Astrocyte (in vitro differentiated cells and primary cell): ENCODE data around the gene ARMH1. TPM values are rescaled to one million over a fixed set of nuclear protein-coding genes. Genes with fewer than 3 reads are reported as not detected.
A peak's percentile ranks its signal among the peaks of the same experiment; 100 is the strongest.

Experiments used
- DNase-seq: peaks from one replicate; pipeline ENCODE4 v3.0.0-alpha.2; 2010; ENCODE audit warnings: low read depth
- FAIRE-seq: peaks from 2 replicates; lab custom pipeline; 2011; peaks lifted over from hg19 to GRCh38; lab: Jason Lieb, UNC
- H2AFZ ChIP-seq: 2 replicates; pipeline ENCODE4 v1.6.0; 2012; ENCODE audit warnings: low read depth, low read length, inconsistent platforms
- H3K27ac ChIP-seq: 2 replicates; pipeline ENCODE4 v1.5.1; 2011; ENCODE audit warnings: low read depth, low read length, inconsistent platforms
- H3K27me3 ChIP-seq: 2 replicates; pipeline ENCODE4 v1.6.0; 2011; ENCODE audit warnings: low read length, inconsistent platforms; ENCODE audit not compliant: insufficient read depth
- H3K36me3 ChIP-seq: 2 replicates; pipeline ENCODE4 v1.5.1; 2011; ENCODE audit warnings: low read length, inconsistent platforms; ENCODE audit not compliant: insufficient read depth
- H3K4me1 ChIP-seq: 2 replicates; pipeline ENCODE4 v1.5.1; 2011; ENCODE audit warnings: low read length, inconsistent platforms; ENCODE audit not compliant: insufficient read depth
- H3K4me2 ChIP-seq: 2 replicates; pipeline ENCODE4 v1.6.0; 2012; ENCODE audit warnings: low read length, inconsistent platforms
- H3K4me3 ChIP-seq: 2 replicates; pipeline ENCODE4 v1.5.1; 2011; ENCODE audit warnings: low read depth, mild to moderate bottlenecking, low read length, inconsistent platforms; ENCODE audit not compliant: insufficient read depth
- H3K79me2 ChIP-seq: 2 replicates; pipeline ENCODE4 v1.6.0; 2012; ENCODE audit warnings: mild to moderate bottlenecking, low read length, inconsistent platforms; ENCODE audit not compliant: insufficient read depth
- H3K9ac ChIP-seq: 2 replicates; pipeline ENCODE4 v1.6.0; 2012; ENCODE audit warnings: mild to moderate bottlenecking, low read length, inconsistent platforms
- H3K9me3 ChIP-seq: 2 replicates; pipeline ENCODE4 v1.5.1; 2012; ENCODE audit warnings: low read depth, mild to moderate bottlenecking, low read length, inconsistent platforms; ENCODE audit not compliant: insufficient read depth
- H4K20me1 ChIP-seq: 2 replicates; pipeline ENCODE4 v1.6.0; 2012; ENCODE audit warnings: low read length, inconsistent platforms; ENCODE audit not compliant: insufficient read depth
- H3K27ac Mint-ChIP-seq: one replicate; pipeline ENCODE4 v1.8.0; 2021; ENCODE audit warnings: mild to moderate bottlenecking, mixed read lengths; ENCODE audit not compliant: unreplicated experiment
- H3K27me3 Mint-ChIP-seq: one replicate; pipeline ENCODE4 v1.8.0; 2021; ENCODE audit warnings: low read depth, mixed read lengths; ENCODE audit not compliant: unreplicated experiment
- H3K36me3 Mint-ChIP-seq: one replicate; pipeline ENCODE4 v1.8.0; 2021; ENCODE audit warnings: low read depth, mixed read lengths; ENCODE audit not compliant: unreplicated experiment
- H3K4me1 Mint-ChIP-seq: one replicate; pipeline ENCODE4 v1.8.0; 2021; ENCODE audit warnings: low read depth, mixed read lengths; ENCODE audit not compliant: unreplicated experiment
- H3K4me3 Mint-ChIP-seq: one replicate; pipeline ENCODE4 v1.8.0; 2021; ENCODE audit warnings: mild to moderate bottlenecking, moderate library complexity, mixed read lengths; ENCODE audit not compliant: unreplicated experiment
- H3K9me3 Mint-ChIP-seq: one replicate; pipeline ENCODE4 v1.8.0; 2021; ENCODE audit warnings: mild to moderate bottlenecking, mixed read lengths; ENCODE audit not compliant: unreplicated experiment
- CTCF ChIP-seq: IDR thresholded peaks from 2 replicates; pipeline ENCODE4 v1.5.1; 2011; ENCODE audit warnings: low read depth, mild to moderate bottlenecking, inconsistent platforms, low read length, moderate library complexity; ENCODE audit not compliant: insufficient read depth
- EZH2 ChIP-seq: IDR thresholded peaks from 2 replicates; pipeline ENCODE4 v1.6.1; 2012; ENCODE audit warnings: mild to moderate bottlenecking, low read length, inconsistent platforms; ENCODE audit not compliant: insufficient read depth
- total RNA-seq: library from RNA; stranded (reverse); gene quantifications from 2 replicates; pipeline ENCODE4 v1.2.1, GENCODE V29; 2021

The ARMH1 gene
- total RNA-seq, 1 donor from 2014 or later, result 2.5 TPM

DNA sequence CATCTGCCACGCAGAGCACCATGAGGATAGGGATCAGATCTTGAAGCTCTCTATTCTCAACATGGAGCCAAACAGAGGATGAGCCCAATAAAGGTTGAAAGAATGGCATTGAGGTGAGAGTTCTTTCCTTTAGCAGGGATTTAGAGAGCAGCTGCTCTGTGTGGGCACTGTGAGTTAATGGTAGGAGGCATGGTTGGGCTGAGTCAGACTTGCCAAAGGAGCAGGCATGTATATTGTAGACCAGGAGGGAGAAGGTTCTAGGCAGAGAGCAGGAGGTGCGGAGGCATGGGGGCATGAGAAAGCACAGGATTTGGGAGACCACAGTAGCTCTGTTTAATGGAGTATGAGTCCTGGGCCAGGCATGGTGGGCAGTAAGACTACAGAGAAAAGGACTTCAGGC lies 32.3 kb upstream of the ARMH1 start:
- Histone ChIP-seq H3K9ac (no peak overlapping the region), H3K4me3 (no peak overlapping the region), H3K4me2 (no peak overlapping the region), H3K27ac (no peak overlapping the region), H3K4me1 (peaks cover 9% of the 10 kb centered on the region), H3K9me3 (no peaks in the 10 kb centered on the region), H4K20me1 (peaks cover 51% of the 10 kb centered on the region), H3K36me3 (peaks cover 22% of the 10 kb centered on the region), H2AFZ (no peak overlapping the region), H3K79me2 (peaks cover 6% of the 10 kb centered on the region), H3K27me3 (no peaks in the 10 kb centered on the region)
- H3K36me3 Mint-ChIP-seq, result peaks cover 19% of the 10 kb centered on the region
- H3K9me3 Mint-ChIP-seq, result no peaks in the 10 kb centered on the region
- TF ChIP-seq EZH2 (no peak), CTCF (no peak)
- DNase-seq, result no peak
- H3K27ac Mint-ChIP-seq, result no peak overlapping the region
- no peak for FAIRE-seq
- H3K4me1 Mint-ChIP-seq, result peaks cover 5% of the 10 kb centered on the region
- H3K27me3 Mint-ChIP-seq, result no peaks in the 10 kb centered on the region
- no peak overlapping the region for H3K4me3 Mint-ChIP-seq

GRCh38 chr1:44642925-44643324 lies 31.6 kb upstream of the ARMH1 start:
- H3K4me3 Mint-ChIP-seq, result no peak overlapping the region
- Histone ChIP-seq H3K36me3 (peaks cover 23% of the 10 kb centered on the region), H3K9ac (no peak overlapping the region), H3K27ac (no peak overlapping the region), H4K20me1 (peaks cover 56% of the 10 kb centered on the region), H3K4me2 (no peak overlapping the region), H3K79me2 (peaks cover 6% of the 10 kb centered on the region), H3K4me1 (peaks cover 9% of the 10 kb centered on the region), H3K9me3 (no peaks in the 10 kb centered on the region), H3K27me3 (no peaks in the 10 kb centered on the region), H2AFZ (no peak overlapping the region), H3K4me3 (no peak overlapping the region)
- H3K4me1 Mint-ChIP-seq, result peaks cover 5% of the 10 kb centered on the region
- no peaks in the 10 kb centered on the region for H3K27me3 Mint-ChIP-seq
- FAIRE-seq, result no peak
- H3K36me3 Mint-ChIP-seq, result peaks cover 18% of the 10 kb centered on the region
- H3K9me3 Mint-ChIP-seq, result no peaks in the 10 kb centered on the region
- no peak overlapping the region for H3K27ac Mint-ChIP-seq
- no peak for DNase-seq
- TF ChIP-seq EZH2 (no peak), CTCF (no peak)

- Mint-ChIP-seq H3K4me1 (peaks cover 6% of the 10 kb centered on the region), H3K27ac (no peak overlapping the region), H3K36me3 (peaks cover 19% of the 10 kb centered on the region), H3K4me3 (no peak overlapping the region), H3K27me3 (no peaks in the 10 kb centered on the region), H3K9me3 (no peaks in the 10 kb centered on the region)
- FAIRE-seq (no peak), DNase-seq (peak; percentile 32)
- Histone ChIP-seq H3K4me2 (peak overlapping the region; percentile 21), H3K4me1 (peaks cover 9% of the 10 kb centered on the region), H3K27me3 (no peaks in the 10 kb centered on the region), H2AFZ (no peak overlapping the region), H4K20me1 (peaks cover 61% of the 10 kb centered on the region), H3K9me3 (no peaks in the 10 kb centered on the region), H3K79me2 (peaks cover 4% of the 10 kb centered on the region), H3K9ac (no peak overlapping the region), H3K27ac (no peak overlapping the region), H3K4me3 (no peak overlapping the region), H3K36me3 (peaks cover 16% of the 10 kb centered on the region)
- TF ChIP-seq CTCF, result no peak
Measured at GRCh38 chr1:44643721-44644334, 30.7 kb upstream of the ARMH1 start.
